Stimulated activated CD4-positive, alpha-beta T cell treated with anti-CD3 and anti-CD28 coated beads, Interleukin-2, amount 100 ng/mL, for 24 hours (primary cell): Measurements from ENCODE around the gene SOX14.

Experiments
- DNase-seq, 2 donors: peaks; one replicate each; pipeline ENCODE4 v3.0.0-alpha.2; 2020

Gene SOX14

GRCh38 chr3:137764001-137764433 lies at the start of gene SOX14:
Gene SOX14 (plus strand): TSS chr3:137764315. CDS start chr3:137764785, 470 bp downstream.
- DNase-seq = no peak

GRCh38 chr3:137714551-137714950 lies 49.6 kb upstream of the SOX14 start:
- no peak for DNase-seq

GRCh38 chr3:137724240-137724639 lies 39.9 kb upstream of the SOX14 start:
- no peak for DNase-seq

GRCh38 chr3:137737208-137737607 lies 26.9 kb upstream of the SOX14 start:
- no peak for DNase-seq

GRCh38 chr3:137738710-137739109 lies 25.4 kb upstream of the SOX14 start:
- no peak for DNase-seq

DNA sequence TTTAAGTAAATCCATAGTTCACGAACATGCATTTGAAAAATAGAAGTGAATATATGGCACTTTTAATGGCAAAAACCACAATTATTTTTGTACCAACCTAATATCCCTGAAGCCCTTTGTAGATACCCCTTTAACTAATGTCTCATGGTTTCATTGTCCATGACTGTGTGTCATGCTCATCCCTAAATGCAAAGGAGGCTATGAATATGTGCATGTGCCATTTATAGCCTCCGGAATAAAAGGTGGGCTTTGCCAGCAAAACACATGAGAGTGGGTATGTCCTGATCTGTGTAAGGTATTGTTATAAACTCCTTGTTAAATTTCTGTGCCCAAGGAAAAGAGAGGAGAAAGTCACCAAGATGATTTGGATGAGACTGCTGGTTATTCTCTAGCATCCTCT lies 20.5 kb upstream of the SOX14 start:
- no peak for DNase-seq

DNA sequence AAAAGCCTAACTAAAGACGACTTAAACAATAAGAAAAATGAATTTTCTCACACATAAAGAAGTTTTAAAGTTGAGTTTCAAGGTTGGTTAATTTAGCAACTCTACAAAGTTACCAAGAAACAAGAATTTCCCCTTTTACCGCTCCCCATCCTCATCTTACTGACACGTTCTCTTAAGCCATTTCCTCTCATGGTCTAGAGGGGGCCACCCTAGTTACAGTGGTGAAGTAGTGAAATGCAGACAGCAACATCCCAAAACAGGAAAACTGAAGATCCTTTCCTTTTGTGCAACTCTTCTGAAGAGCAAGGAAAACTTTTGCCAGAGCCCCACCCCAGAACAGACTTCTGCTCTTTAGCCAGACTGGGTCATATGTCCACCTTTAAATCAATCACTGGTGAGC lies 17.3 kb upstream of the SOX14 start:
- no peak for DNase-seq

DNA sequence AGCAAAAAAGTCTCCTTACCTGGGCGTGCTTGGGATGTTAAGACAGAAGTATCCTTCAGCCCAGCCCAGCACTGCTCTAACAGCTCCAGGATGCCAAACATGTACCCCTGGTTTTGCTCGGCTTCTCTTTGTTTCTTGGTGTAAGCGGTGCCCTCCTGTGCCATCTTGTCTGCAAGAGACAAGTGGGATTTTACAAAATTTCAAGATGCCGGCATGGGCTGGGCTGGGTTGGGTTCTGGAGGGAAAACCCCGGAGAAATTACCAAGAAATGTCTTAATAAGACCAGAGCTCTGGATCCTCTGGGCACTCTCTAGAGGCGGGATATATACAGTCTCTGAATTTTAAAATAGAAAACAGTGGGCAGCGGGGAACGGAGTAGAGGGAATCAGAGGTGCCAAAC lies 4.6 kb upstream of the SOX14 start:
- no peak for DNase-seq

DNA sequence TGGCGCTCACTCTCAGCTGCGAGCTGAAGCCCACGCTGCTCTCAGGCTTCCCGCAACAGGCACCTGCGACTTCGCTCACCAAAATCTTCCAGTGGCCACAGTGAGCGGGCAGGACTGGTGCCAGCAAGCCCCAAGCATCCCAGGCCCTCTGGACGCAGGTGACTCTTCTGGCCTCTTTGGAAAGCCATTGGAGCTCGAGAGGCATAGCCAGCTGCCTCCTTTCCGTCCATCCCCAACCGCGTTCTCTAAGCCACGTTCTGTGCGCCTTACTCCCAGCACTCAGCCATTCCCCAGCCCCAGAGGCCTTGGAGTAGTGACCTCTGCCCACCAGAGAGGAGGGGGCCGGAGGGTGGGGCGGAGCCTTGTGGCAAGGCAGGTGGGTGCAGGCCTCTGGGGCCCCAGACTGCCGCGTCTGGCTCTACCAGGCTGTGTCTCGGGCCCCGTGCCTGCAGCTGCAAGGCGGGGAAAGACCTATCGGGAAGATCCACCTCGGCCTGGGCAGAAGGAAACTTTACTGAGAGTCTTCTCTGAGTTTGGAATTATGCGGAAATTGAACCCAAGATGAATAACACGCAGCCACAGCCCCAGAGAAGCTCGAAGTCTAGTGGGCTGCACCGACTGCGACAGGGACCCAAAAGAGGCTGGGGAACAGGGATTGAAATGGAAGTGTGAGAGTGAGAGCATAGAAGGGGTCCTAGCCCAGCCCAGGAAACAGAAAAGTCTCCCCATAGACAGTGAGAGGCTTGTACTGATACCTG lies 3.6 kb upstream of the SOX14 start:
- no peak for DNase-seq

DNA sequence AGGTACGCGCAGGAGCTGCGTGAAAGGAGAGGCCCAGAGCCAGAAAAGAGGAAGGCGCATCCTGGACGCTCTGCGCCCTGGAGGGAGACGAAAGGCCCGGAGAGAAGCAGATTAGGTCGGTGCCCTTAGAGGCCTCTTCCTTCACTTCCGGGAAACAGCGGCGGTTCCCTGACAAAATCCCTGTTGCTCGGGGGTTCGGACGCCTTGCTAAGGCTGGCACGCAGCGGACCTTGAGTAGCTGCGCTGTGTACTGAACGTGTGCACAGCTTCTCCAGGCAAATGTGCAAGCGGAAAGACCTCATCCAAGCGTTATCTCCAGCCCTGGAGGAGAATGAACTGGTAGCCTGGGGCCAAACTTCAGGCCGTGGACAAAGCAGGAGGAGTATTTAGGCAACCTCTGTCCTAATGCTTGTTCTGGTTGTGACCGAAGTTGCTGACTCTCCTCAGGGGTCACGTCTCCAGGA lies 3.0 kb upstream of the SOX14 start:
- no peak for DNase-seq

GRCh38 chr3:137761563-137762503 lies 2.3 kb upstream of the SOX14 start:
- DNase-seq = no peak

DNA sequence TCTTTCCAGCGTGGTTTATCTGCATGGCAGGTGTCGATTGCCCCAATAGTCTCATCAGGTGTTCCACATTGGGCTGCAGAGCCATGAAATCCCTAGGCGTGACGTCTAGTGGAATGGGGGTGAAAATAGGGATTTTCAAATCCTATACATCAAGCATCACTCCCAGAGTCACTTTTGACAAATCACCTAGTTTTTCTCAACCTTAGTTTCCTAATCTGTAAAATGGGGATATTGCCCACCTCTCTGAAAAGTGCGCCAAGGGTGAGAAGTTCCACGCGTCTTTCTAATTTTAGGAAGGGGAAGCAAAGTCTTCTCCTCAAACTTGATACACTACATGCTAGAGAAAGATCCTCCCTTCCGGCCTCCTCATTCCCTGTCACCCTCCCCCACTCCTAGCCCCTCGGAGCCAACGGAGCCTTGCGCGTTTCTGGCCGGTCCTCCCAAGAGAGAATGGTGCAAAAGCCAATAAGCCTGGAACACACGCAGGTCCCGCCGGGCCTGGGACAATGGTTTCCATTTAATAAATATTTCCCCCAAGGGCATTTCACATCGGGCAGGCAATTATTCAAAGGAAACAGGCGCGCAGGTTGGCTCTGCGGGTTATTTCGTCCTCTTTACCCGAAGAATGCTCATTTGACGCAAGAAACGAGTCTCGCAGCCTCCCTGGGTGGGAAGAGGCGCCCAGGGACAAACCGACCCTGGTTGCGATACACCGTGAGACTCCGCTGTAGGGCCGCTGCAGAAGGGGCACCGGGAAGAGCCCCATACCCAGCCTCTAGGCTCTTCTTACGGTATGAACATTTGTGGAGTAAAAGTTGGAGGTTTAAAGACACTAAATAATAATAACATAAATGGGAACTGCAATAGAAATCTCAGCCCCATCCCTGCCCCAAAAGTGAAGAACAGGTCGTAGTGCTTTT lies 1.2 kb upstream of the SOX14 start:
- no peak for DNase-seq

GRCh38 chr3:137763594-137763938 lies 549 bp upstream of the SOX14 start:
- no peak for DNase-seq

GRCh38 chr3:137764563-137765309 lies 621 bp downstream of the SOX14 start:
- no peak for DNase-seq

DNA sequence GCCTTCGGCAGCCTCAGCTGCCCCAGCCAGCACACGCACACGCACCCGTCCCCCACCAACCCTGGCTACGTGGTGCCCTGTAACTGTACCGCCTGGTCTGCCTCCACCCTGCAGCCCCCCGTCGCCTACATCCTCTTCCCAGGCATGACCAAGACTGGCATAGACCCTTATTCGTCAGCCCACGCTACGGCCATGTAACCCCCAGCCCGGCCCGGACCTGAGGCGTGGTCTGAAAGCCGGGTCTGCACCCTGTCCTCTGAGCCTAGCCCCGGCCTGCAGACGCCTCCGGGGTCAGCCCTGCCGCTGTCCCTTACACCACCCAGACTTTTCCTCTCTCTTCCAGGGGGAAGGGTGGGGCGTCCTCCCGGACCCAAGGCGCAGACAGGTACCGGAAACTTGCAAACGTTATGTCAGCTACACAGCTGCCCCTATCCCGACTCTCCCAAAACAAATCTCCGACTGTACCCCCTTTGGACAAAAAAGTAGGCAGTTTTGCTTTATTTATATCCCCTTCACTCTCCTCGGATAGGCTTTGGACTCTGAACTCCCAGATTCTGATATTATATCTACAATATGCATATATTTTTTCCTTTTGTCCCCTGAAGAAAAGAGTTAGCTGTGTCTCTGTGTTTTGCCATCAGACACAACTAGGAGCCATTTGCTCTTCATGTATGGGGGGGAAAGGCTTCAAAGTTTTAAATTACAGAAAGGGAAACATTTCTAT lies 1.4 kb downstream of the SOX14 start:
- DNase-seq = no peak

- DNase-seq = no peak
Measured at GRCh38 chr3:137766041-137766875, 2.1 kb downstream of the SOX14 start.

DNA sequence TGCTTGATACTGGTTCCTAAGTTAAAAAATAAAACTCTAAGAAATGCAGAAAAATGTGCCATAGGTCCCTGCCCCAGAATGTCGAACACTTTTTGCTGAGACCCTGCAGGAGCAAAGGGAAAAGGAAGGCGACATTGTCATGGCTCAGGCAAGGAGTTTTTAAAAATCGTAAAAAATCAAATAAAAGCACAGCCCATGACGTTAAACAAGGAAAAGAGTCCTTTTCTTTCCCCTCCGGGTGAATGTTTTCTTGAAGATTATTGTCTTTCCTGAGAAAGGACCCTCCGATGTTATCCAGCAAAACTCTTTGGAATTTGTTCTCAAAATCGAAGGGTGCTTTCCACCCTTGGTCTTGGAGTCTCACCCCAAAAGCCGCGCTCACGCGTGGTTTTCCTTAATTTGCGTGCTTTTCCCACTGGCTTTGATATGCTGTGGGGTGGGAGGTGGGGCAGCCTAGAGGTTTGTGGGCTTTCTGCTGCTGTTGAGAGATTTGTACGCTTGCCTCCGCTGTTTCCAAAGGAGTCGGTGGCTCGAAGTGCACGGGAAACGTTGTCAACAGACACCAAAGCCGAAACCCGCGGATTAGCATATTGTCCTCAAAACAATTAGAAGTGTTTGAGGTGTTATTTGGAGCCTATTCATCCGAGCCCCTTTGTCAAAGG lies 2.9 kb downstream of the SOX14 start:
- DNase-seq = no peak

DNA sequence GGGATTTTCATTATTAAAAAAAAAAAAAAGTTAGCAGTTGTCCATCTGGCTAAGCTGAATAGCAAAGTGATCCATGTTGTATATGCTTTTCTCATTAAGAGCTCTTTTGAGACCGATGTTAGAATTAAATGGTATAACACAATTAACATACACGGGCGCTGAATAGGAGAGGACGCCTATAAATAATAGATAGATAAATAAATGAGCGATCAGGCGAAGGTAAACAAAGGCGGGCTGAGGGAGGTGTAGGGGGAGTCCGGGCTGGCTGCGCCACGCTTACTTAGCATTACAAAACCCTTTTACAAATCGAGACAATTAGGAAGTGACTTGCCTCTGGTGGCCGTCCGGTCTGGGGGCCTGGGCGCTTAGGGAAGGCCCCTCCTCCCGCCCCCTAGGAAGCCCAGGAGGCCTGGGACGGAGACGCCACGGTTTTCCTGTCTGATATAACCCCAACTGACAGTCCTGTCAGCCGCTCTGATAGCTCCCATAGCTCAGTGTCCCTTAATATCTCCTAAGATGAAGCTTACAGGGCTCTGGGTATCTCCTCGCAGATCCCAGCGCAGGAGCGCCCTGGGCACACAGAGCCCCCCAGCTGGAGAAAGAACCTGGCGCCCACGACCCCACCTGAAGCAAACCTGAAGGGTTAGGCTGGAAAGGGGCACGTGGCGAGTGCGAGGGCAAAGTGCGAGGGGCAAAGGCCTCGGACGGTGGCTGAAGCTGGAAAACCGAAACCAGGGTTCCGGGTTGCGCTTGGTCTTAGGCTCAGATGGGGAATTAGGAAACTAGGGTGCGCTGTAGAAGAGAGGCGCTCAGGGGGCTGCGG lies 3.6 kb downstream of the SOX14 start:
- DNase-seq = no peak
